SK-N-SH treated with all-trans-retinoic acid at 6 μM for 48 hours (cell line): ENCODE results near the gene VOPP1.

Experiments used
- ATAC-seq: fragments of 200-7000 bp; cut with Tn5 transposase; 3 replicates; pipeline ENCODE4 v1.9.1; 2020; ENCODE audit warnings: mild to moderate bottlenecking, moderate library complexity
- ARNTL ChIP-seq: fragments of 450-650 bp; formaldehyde crosslinking; IDR thresholded peaks from 2 replicates; pipeline ENCODE4 v1.5.0; 2020; ENCODE audit warnings: low read depth, mild to moderate bottlenecking, moderate library complexity, borderline replicate concordance
- BACH2 ChIP-seq: fragments of 250-450 bp; sonication (Bioruptor Pico); IDR thresholded peaks from 2 replicates; pipeline ENCODE4 v1.9.0; 2021; ENCODE audit warnings: mild to moderate bottlenecking, borderline replicate concordance
- CREB5 ChIP-seq: fragments of 250-450 bp; sonication (Bioruptor Pico); IDR thresholded peaks from 2 replicates; pipeline ENCODE4 v1.5.1; 2020; ENCODE audit warnings: low read depth, mild to moderate bottlenecking, moderate library complexity
- CSDC2 ChIP-seq: fragments of 250-450 bp; sonication (Bioruptor Pico); IDR thresholded peaks from 2 replicates; pipeline ENCODE4 v1.5.0; 2020; ENCODE audit warnings: mild to moderate bottlenecking, moderate library complexity
- CSRNP3 ChIP-seq: fragments of 250-450 bp; sonication (Bioruptor Pico); IDR thresholded peaks from 2 replicates; pipeline ENCODE4 v1.5.1; 2021; ENCODE audit warnings: mild to moderate bottlenecking, moderate library complexity
- ESRRG ChIP-seq: fragments of 250-450 bp; sonication (Bioruptor Pico); IDR thresholded peaks from 2 replicates; pipeline ENCODE4 v1.6.1; 2021; ENCODE audit warnings: mild to moderate bottlenecking
- GLIS3 ChIP-seq: fragments of 250-450 bp; sonication (Bioruptor Pico); IDR thresholded peaks from 2 replicates; pipeline ENCODE4 v1.5.0; 2020; ENCODE audit warnings: mild to moderate bottlenecking, moderate library complexity
- ISL1 ChIP-seq: fragments of 250-450 bp; sonication (Bioruptor Pico); IDR thresholded peaks from 2 replicates; pipeline ENCODE4 v2.1.2; 2022; ENCODE audit warnings: mild to moderate bottlenecking, moderate library complexity
- OSR1 ChIP-seq: fragments of 250-450 bp; sonication (Bioruptor Pico); IDR thresholded peaks from 2 replicates; pipeline ENCODE4 v1.8.0; 2022; ENCODE audit warnings: moderate library complexity, mild to moderate bottlenecking, inconsistent platforms
- PATZ1 ChIP-seq: fragments of 250-450 bp; sonication (Bioruptor Pico); IDR thresholded peaks from 2 replicates; pipeline ENCODE4 v1.8.0; 2020; ENCODE audit warnings: mild to moderate bottlenecking, moderate library complexity, borderline replicate concordance
- POU6F1 ChIP-seq: fragments of 250-450 bp; sonication (Bioruptor Pico); IDR thresholded peaks from 2 replicates; pipeline ENCODE4 v1.8.0; 2021; ENCODE audit warnings: low read depth, mild to moderate bottlenecking, moderate library complexity, borderline replicate concordance
- RARB ChIP-seq: fragments of 250-450 bp; sonication (Bioruptor Pico); IDR thresholded peaks from 2 replicates; pipeline ENCODE4 v1.8.0; 2021; ENCODE audit warnings: mild to moderate bottlenecking, moderate library complexity
- SNAI2 ChIP-seq: fragments of 250-450 bp; sonication (Bioruptor Pico); IDR thresholded peaks from 2 replicates; pipeline ENCODE4 v1.5.0; 2020; ENCODE audit warnings: mild to moderate bottlenecking, moderate library complexity
- TOX ChIP-seq: fragments of 250-450 bp; sonication (Bioruptor Pico); IDR thresholded peaks from 2 replicates; pipeline ENCODE4 v1.8.0; 2021; ENCODE audit warnings: mild to moderate bottlenecking, moderate library complexity, borderline replicate concordance
- TSHZ2 ChIP-seq: fragments of 250-450 bp; sonication (Bioruptor Pico); IDR thresholded peaks from 2 replicates; pipeline ENCODE4 v1.5.0; 2020; ENCODE audit warnings: mild to moderate bottlenecking, moderate library complexity
- ZFP3 ChIP-seq: fragments of 250-450 bp; sonication (Bioruptor Pico); IDR thresholded peaks from 2 replicates; pipeline ENCODE4 v1.5.0; 2020; ENCODE audit warnings: mild to moderate bottlenecking, moderate library complexity
- ZFP30 ChIP-seq: fragments of 450-650 bp; formaldehyde crosslinking; IDR thresholded peaks from 2 replicates; pipeline ENCODE4 v1.5.0; 2022; ENCODE audit warnings: mild to moderate bottlenecking, moderate library complexity
- ZNF565 ChIP-seq: fragments of 450-650 bp; formaldehyde crosslinking; conservative IDR thresholded peaks from 2 replicates; pipeline ENCODE4 v1.5.0; 2020; ENCODE audit warnings: low read depth, mild to moderate bottlenecking, moderate library complexity
- ZNF70 ChIP-seq: fragments of 450-650 bp; formaldehyde crosslinking; IDR thresholded peaks from 2 replicates; pipeline ENCODE4 v1.5.0; 2020; ENCODE audit warnings: mild to moderate bottlenecking, moderate library complexity
- ZNF8 ChIP-seq: fragments of 450-650 bp; formaldehyde crosslinking; IDR thresholded peaks from 2 replicates; pipeline ENCODE4 v1.5.0; 2020; ENCODE audit warnings: mild to moderate bottlenecking, moderate library complexity

The VOPP1 gene

GRCh38 chr7:55571511-55572377 is 558 bp downstream of the VOPP1 start:
- TF ChIP-seq ZFP3 (CRISPR knock-in tag), result no peak
- no peak for TF ChIP-seq POU6F1 (CRISPR knock-in tag)
- no peak for TF ChIP-seq TSHZ2 (CRISPR knock-in tag)
- TF ChIP-seq OSR1 (CRISPR knock-in tag), result no peak
- no peak for TF ChIP-seq CSRNP3 (CRISPR knock-in tag)
- TF ChIP-seq GLIS3 (CRISPR knock-in tag), result no peak
- TF ChIP-seq ZFP30, result no peak
- no peak for TF ChIP-seq ARNTL (CRISPR knock-in tag)
- no peak for TF ChIP-seq ZNF8 (CRISPR knock-in tag)
- TF ChIP-seq BACH2 (CRISPR knock-in tag), result no peak
- TF ChIP-seq TOX (CRISPR knock-in tag), result no peak
- no peak for TF ChIP-seq SNAI2 (CRISPR knock-in tag)
- no peak for TF ChIP-seq RARB (CRISPR knock-in tag)
- ATAC-seq, result peak; percentile 59

GRCh38 chr7:55570939-55571338 is 1.4 kb downstream of the VOPP1 start:
- TF ChIP-seq CSDC2 (CRISPR knock-in tag) (no peak), ZNF565 (CRISPR knock-in tag) (no peak), PATZ1 (no peak), ESRRG (CRISPR knock-in tag) (no peak), TOX (CRISPR knock-in tag) (no peak), ZFP30 (no peak), RARB (CRISPR knock-in tag) (no peak), ZFP3 (CRISPR knock-in tag) (no peak), CSRNP3 (CRISPR knock-in tag) (no peak), OSR1 (CRISPR knock-in tag) (no peak), BACH2 (CRISPR knock-in tag) (no peak), ARNTL (CRISPR knock-in tag) (no peak)
- peak; percentile 36 for ATAC-seq

- no peak for ATAC-seq
- TF ChIP-seq TSHZ2 (CRISPR knock-in tag), result no peak
- TF ChIP-seq ZNF70 (CRISPR knock-in tag), result no peak
- no peak for TF ChIP-seq ISL1 (CRISPR knock-in tag)
- TF ChIP-seq ZNF8 (CRISPR knock-in tag), result no peak
- no peak for TF ChIP-seq ARNTL (CRISPR knock-in tag)
- no peak for TF ChIP-seq ZFP3 (CRISPR knock-in tag)
- TF ChIP-seq ESRRG (CRISPR knock-in tag), result no peak
- no peak for TF ChIP-seq CSDC2 (CRISPR knock-in tag)
- no peak for TF ChIP-seq CREB5 (CRISPR knock-in tag)
- TF ChIP-seq TOX (CRISPR knock-in tag), result no peak
Measured at GRCh38 chr7:55570218-55570873, 2.0 kb downstream of the VOPP1 start.
